ENCODE results near the gene NRM.

DNA sequence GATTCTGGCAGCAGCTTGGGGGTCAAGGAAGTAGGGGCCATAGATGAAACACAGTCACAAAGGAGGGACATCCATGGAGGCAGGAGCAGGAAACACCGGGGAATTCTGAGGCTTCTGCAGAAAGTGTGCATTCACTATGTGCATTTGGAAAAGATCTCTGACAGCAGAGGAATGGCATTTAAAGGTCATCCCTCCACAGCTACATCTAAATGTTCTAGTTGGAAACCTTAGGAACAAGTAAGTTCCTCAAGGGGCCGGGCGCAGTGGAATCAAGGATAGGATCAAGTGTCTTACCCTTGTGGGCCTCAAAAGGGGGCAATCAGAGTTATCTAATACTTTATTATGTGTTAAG, 35.1 kb downstream of the NRM start:
- TF ChIP-seq POLR2A (IDR thresholded peaks at IDR 0.05; ENCODE audit: low read depth, low read length) (no peak), POLR2AphosphoS5 (IDR thresholded peaks at IDR 0.05; ENCODE audit: low read depth, low read length) (no peak), TAF1 (IDR thresholded peaks at IDR 0.05; ENCODE audit: low read depth, low read length) (no peak), SPI1 (IDR thresholded peaks at IDR 0.05; ENCODE audit: low read depth, low read length) (no peak)
